Ovary (tissue), 3 donors: ENCODE data around the gene LIME1.
"Not testable (repeated sequence)": the region's sequence is repeated elsewhere in the genome, so short reads cannot be mapped to it uniquely, and the experiment has no call there.

ENCODE experiments used
- CTCF ChIP-seq, 3 donors: fragments of 450-650 bp in 2 of 3; fragments of 200-600 bp in 1 of 3; IDR thresholded peaks; one replicate each; pipeline versions ENCODE4 v1.5.1 to v1.8.0; 2016 to 2022; ENCODE audit warnings: antibody characterized with exemption in 3 of 3, mild to moderate bottlenecking in 1 of 3
- EP300 ChIP-seq: sonication (generic); formaldehyde crosslinking; IDR thresholded peaks from one replicate; pipeline ENCODE4 v1.6.1; 2017; ENCODE audit warnings: antibody characterized with exemption
- donor health status: DM: no; HTN: no; CAD: no.

DNA sequence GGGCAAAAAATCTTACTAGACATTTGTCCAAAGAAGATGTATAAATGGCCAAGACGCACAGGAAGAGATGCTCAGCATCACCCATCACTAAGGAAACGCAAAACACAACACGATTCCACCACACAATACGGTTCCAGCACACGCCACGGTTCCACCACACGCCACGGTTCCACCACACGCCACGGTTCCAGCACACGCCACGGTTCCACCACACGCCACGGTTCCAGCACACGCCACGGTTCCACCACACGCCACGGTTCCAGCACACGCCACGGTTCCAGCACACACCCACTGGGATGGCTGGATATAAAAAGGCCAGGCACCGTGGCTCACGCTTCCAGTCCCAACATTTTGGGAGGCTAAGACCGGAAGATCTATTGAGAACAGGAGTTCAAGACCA is 40.4 kb downstream of the LIME1 start:
- not testable (repeated sequence) for TF ChIP-seq CTCF (IDR thresholded peaks at IDR 0.05); EP300
